GM10266 (cell line): ENCODE measurements around the gene LRMDA.

Source experiments
- DNase-seq: peaks from one replicate; pipeline ENCODE4 v3.0.0; 2012; ENCODE audit errors: extremely low spot score
- TF ChIP-seq, protein P1 (sequence below): IDR thresholded peaks from 2 replicates; pipeline ENCODE4 v1.5.1; 2012; ENCODE audit warnings: mild to moderate bottlenecking, low read depth; ENCODE audit not compliant: control insufficient read depth, insufficient read depth; ENCODE audit errors: missing control alignments

The LRMDA gene

DNA sequence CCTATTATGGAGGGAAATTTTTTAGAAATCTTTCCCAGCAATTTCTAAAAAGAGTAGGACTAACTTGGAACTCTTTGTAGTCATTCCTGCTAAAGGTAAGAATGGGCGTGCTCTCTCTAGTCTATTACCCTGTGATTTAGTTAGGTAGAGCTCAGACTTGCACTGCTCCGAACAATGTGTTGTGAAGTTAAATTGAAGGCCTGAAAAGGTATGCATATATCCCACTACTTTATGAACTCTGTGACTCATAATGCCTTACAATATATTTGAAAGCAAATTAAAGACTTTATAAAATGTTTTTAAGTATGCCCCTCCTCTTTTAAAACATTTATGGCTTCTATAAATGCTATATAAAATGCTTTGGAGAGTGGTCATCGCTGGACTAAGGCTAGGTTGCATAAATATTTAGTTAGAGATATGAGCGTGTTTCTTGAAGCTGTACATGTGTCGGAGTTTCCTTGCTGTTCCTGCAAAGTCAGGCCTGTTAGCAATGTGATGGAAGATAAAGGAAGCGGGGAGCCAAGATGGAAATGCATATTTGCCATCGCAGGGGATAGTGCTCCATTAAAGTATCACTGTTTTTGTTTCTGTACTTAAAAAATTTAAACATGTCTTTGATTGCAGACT is 761.4 kb downstream of the LRMDA start:
- DNase-seq: no peak
- TF ChIP-seq, protein P1, sequence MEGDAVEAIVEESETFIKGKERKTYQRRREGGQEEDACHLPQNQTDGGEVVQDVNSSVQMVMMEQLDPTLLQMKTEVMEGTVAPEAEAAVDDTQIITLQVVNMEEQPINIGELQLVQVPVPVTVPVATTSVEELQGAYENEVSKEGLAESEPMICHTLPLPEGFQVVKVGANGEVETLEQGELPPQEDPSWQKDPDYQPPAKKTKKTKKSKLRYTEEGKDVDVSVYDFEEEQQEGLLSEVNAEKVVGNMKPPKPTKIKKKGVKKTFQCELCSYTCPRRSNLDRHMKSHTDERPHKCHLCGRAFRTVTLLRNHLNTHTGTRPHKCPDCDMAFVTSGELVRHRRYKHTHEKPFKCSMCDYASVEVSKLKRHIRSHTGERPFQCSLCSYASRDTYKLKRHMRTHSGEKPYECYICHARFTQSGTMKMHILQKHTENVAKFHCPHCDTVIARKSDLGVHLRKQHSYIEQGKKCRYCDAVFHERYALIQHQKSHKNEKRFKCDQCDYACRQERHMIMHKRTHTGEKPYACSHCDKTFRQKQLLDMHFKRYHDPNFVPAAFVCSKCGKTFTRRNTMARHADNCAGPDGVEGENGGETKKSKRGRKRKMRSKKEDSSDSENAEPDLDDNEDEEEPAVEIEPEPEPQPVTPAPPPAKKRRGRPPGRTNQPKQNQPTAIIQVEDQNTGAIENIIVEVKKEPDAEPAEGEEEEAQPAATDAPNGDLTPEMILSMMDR: no peak

DNA sequence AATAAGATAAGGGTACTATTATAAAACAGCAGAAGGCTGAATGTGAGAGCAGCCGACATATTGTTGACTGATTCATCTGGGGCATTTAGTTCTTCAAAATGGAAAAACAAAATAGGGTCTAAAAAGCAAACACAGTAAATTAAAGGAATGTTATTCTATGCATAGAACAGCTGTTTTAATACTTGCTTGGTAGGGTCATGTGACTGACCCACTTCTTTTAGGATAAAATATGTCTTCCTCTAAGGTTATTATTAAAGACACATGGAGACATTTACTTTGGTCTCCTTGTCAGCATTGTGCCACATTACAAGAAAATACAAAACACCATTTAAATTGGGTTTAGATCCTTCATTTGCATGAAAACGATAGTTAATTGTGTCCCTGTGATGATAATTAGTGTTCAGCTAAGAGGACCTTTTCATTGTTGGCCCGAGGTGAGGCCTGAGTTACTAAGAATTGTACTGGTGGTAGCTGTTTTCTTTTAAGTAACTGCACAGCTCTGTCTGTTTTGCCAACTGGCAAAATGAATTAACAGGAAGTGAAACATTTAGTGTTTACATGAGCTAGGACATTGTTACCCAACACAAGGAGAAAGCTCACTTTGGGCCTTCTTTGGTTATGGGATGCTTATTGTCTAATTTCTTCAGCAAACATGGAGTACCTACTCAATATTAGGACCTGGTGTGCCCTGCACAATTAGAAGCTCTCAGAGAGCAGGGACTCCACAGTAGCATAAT is 764.4 kb downstream of the LRMDA start:
- TF ChIP-seq, protein P1: no peak
- no peak for DNase-seq

DNA sequence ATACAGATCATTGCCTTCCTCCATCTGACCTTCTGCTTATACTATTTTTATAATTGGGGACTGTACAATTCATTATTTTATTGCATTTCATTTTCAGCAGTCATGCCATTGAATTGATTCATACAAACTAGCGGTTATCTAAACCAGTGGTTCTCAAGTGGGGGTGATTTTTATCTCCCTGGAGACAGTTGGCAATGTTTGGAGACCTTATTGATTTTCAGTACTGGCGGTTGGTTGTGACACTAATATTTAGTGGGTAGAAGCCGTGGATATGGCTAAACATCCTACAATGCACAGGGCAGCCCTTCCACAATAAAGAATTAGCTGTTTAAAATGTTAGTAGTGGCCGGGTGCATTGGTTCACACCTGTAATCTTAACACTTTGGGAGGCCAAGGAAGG is 765.9 kb downstream of the LRMDA start:
- TF ChIP-seq, protein P1: no peak

DNA sequence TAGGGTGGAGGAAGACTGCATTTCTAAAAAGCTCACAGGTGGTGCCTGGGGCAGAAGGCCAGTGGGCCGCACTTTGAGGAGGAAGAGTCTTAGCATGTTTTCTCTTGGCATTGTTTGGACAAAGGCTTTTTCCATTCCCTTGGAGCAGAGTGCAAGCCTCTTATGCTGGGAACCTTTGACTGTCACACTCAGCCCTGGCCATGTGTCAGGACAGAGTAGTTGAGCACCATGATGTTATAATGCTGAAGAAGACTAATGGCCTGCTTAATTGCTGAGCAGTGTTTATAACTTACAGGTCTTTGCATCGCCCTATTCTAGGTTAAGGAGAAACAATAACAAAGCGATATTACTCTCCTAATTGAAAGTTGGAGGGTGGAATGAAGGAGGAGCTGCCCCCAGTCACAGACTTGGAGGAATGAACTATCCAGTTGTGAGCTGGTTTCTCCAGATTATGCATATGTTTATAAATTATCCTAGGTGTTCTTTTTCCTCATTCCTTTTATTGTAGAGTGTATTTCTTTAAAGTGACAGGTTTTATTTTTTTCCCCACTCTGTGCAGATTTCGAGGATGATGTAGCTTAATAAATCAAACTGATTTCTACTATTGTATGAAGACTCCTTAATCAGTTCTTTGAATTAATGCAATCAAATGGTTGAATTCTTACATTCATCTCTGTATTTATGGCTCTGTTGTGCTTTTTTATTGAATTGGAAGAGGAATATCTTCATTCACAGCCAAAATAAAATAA is 767.0 kb downstream of the LRMDA start:
- DNase-seq: no peak
- TF ChIP-seq, protein P1: no peak

More for the DNA sequence above, 765.9 kb downstream of the LRMDA start:
- no peak for DNase-seq

DNA sequence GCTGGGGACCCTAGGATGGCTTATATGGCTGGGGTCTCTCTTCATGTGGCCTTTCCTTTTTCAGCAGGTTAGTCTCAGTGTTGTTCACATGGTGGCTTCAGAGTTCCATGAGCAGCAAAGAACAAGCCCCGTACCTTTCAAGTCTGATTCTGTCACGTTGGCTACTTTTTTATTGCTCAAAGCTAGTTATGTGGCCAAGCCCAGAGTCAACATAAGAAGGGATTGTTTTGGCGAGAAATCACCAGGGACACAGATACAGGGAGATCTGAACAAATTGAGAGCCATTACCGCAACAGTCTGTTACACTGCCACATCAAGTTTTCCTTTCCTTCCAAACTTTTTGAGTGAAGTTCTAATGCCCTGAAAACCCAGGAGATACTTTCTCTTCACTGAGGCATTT is 770.5 kb downstream of the LRMDA start:
- TF ChIP-seq, protein P1: no peak
- DNase-seq: no peak

DNA sequence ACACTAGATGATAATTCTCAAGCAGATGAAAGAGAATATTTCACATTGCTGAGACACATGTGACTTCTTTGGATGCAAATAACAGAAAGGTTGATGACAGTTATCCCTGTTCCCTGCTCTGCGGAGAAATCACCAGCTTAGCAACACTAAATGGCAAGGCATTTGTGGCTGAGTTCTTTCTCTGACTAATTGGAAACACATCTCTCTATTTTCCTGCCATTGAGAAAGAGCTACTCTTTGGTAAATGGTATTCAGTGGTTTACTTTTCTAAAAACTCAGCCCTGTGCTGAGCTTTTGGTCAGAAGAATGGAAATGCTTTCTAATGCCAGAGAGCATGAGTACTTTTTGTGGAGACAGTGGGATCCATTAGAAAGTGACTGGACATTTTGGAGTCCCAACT is 771.4 kb downstream of the LRMDA start:
- DNase-seq: no peak
- TF ChIP-seq, protein P1: no peak
